H9 (cell line): ENCODE results near the gene GMPR2. TPM values are rescaled to one million over a fixed set of nuclear protein-coding genes. Genes with fewer than 3 reads are reported as not detected.

Source experiments
- DNase-seq: peaks from one replicate; pipeline ENCODE4 v3.0.0-alpha.2; 2017
- H2AFZ ChIP-seq: one replicate; pipeline ENCODE4 v1.6.1; 2013; ENCODE audit warnings: mild to moderate bottlenecking, low read length, control low read depth, moderate library complexity
- H2AK5ac ChIP-seq: 2 replicates; pipeline ENCODE4 v1.6.1; 2013; ENCODE audit warnings: low read length, control low read depth, mixed read lengths; ENCODE audit not compliant: insufficient read length
- H2BK120ac ChIP-seq: one replicate; pipeline ENCODE4 v1.6.1; 2013; ENCODE audit warnings: low read depth, mild to moderate bottlenecking, low read length, control low read depth, inconsistent platforms; ENCODE audit not compliant: poor library complexity, severe bottlenecking
- H2BK12ac ChIP-seq: 2 replicates; pipeline ENCODE4 v1.6.1; 2013; ENCODE audit warnings: low read length, control low read depth, mixed read lengths, low read depth; ENCODE audit not compliant: insufficient read length
- H2BK15ac ChIP-seq: 2 replicates; pipeline ENCODE4 v1.6.1; 2013; ENCODE audit warnings: low read depth, low read length, control low read depth
- H2BK20ac ChIP-seq: one replicate; pipeline ENCODE4 v1.6.1; 2013; ENCODE audit warnings: low read depth, mild to moderate bottlenecking, low read length, control low read depth, inconsistent platforms; ENCODE audit not compliant: poor library complexity, severe bottlenecking
- H2BK5ac ChIP-seq: 2 replicates; pipeline ENCODE4 v1.6.1; 2013; ENCODE audit warnings: low read length, control low read depth, mixed read lengths; ENCODE audit not compliant: insufficient read length
- H3K14ac ChIP-seq: 2 replicates; pipeline ENCODE4 v1.6.1; 2013; ENCODE audit warnings: low read length, control low read depth; ENCODE audit not compliant: insufficient read depth
- H3K18ac ChIP-seq: 2 replicates; pipeline ENCODE4 v1.6.1; 2013; ENCODE audit warnings: low read depth, mild to moderate bottlenecking, mixed read lengths, low read length, control low read depth; ENCODE audit not compliant: insufficient read length
- H3K23ac ChIP-seq: 2 replicates; pipeline ENCODE4 v1.6.1; 2013; ENCODE audit warnings: low read length, control low read depth, mixed read lengths, low read depth; ENCODE audit not compliant: insufficient read length
- H3K23me2 ChIP-seq: 2 replicates; pipeline ENCODE4 v1.6.1; 2013; ENCODE audit warnings: low read depth, mild to moderate bottlenecking, mixed read lengths, low read length, control low read depth; ENCODE audit not compliant: insufficient read length, poor library complexity, severe bottlenecking
- H3K27ac ChIP-seq: 2 replicates; pipeline ENCODE4 v1.5.1; 2013; ENCODE audit warnings: low read length, control low read depth, mixed read lengths, low read depth; ENCODE audit not compliant: insufficient read length
- H3K27me3 ChIP-seq: 2 replicates; pipeline ENCODE4 v1.6.1; 2013; ENCODE audit warnings: low read length, control low read depth, inconsistent platforms; ENCODE audit not compliant: insufficient read depth
- H3K4ac ChIP-seq: 2 replicates; pipeline ENCODE4 v1.6.1; 2013; ENCODE audit warnings: low read depth, mild to moderate bottlenecking, control low read depth, inconsistent platforms, low read length, moderate library complexity
- H3K4me1 ChIP-seq: 2 replicates; pipeline ENCODE4 v1.6.1; 2013; ENCODE audit warnings: low read length, control low read depth, inconsistent platforms; ENCODE audit not compliant: insufficient read depth
- H3K4me2 ChIP-seq: 2 replicates; pipeline ENCODE4 v1.6.1; 2013; ENCODE audit warnings: low read length, control low read depth, mixed read lengths; ENCODE audit not compliant: insufficient read length, insufficient read depth
- H3K56ac ChIP-seq: 2 replicates; pipeline ENCODE4 v1.6.1; 2013; ENCODE audit warnings: low read depth, mild to moderate bottlenecking, mixed read lengths, low read length, control low read depth; ENCODE audit not compliant: insufficient read length
- H3K79me1 ChIP-seq: 2 replicates; pipeline ENCODE4 v1.6.1; 2013; ENCODE audit warnings: low read depth, mild to moderate bottlenecking, moderate library complexity, low read length, control low read depth, inconsistent platforms; ENCODE audit not compliant: insufficient read depth, poor library complexity, severe bottlenecking
- H3K79me2 ChIP-seq: 2 replicates; pipeline ENCODE4 v1.6.1; 2013; ENCODE audit warnings: low read length, control low read depth, inconsistent platforms; ENCODE audit not compliant: insufficient read depth
- H3K9ac ChIP-seq: 2 replicates; pipeline ENCODE4 v1.6.1; 2013; ENCODE audit warnings: low read length, control low read depth, mixed read lengths; ENCODE audit not compliant: insufficient read length; ENCODE audit errors: extremely low read depth
- H3K9me3 ChIP-seq: one replicate; pipeline ENCODE4 v1.6.1; 2013; ENCODE audit warnings: low read depth, low read length, inconsistent platforms; ENCODE audit not compliant: control insufficient read depth
- H3T11ph ChIP-seq: one replicate; pipeline ENCODE4 v1.6.1; 2013; ENCODE audit warnings: mild to moderate bottlenecking, low read length, control low read depth, inconsistent platforms
- H4K20me1 ChIP-seq: one replicate; pipeline ENCODE4 v1.6.1; 2013; ENCODE audit not compliant: control insufficient read depth, insufficient read length, insufficient read depth
- H4K5ac ChIP-seq: 2 replicates; pipeline ENCODE4 v1.6.1; 2013; ENCODE audit warnings: low read depth, mild to moderate bottlenecking, mixed read lengths, low read length, control low read depth; ENCODE audit not compliant: insufficient read length
- H4K8ac ChIP-seq: replicated peaks from 2 replicates; pipeline ENCODE4 v1.6.1; 2013; ENCODE audit warnings: low read length, control low read depth, mixed read lengths, low read depth; ENCODE audit not compliant: insufficient read length
- H4K91ac ChIP-seq: 2 replicates; pipeline ENCODE4 v1.6.1; 2013; ENCODE audit warnings: low read depth, mild to moderate bottlenecking, moderate library complexity, mixed read lengths, low read length, control low read depth; ENCODE audit not compliant: insufficient read length
- H3K27ac Mint-ChIP-seq, 3 experiments: 2 replicates in 2 of 3; 3 replicates in 1 of 3; pipeline ENCODE4 v1.8.0; 2020 to 2021; ENCODE audit warnings: mixed read lengths in 3 of 3, mild to moderate bottlenecking in 1 of 3, moderate library complexity in 1 of 3
- H3K27me3 Mint-ChIP-seq: 2 replicates; pipeline ENCODE4 v1.8.0; 2021; ENCODE audit warnings: low read depth, mild to moderate bottlenecking, moderate library complexity, mixed read lengths
- H3K36me3 Mint-ChIP-seq, 3 experiments: 2 replicates in 2 of 3; 3 replicates in 1 of 3; pipeline ENCODE4 v1.8.0; 2020 to 2021; ENCODE audit warnings: low read depth in 3 of 3, mixed read lengths in 3 of 3; ENCODE audit not compliant: insufficient read depth in 1 of 3
- H3K4me1 Mint-ChIP-seq, 2 experiments: 2 replicates each; pipeline ENCODE4 v1.8.0; 2020; ENCODE audit warnings: mixed read lengths in 2 of 2
- H3K4me3 Mint-ChIP-seq, 2 experiments: 2 replicates in 1 of 2; 3 replicates in 1 of 2; pipeline ENCODE4 v1.8.0; 2020 to 2021; ENCODE audit warnings: mild to moderate bottlenecking in 2 of 2, mixed read lengths in 2 of 2, moderate library complexity in 1 of 2
- H3K9me3 Mint-ChIP-seq, 2 experiments: 2 replicates in 1 of 2; 3 replicates in 1 of 2; pipeline ENCODE4 v1.8.0; 2020; ENCODE audit warnings: mild to moderate bottlenecking in 2 of 2, mixed read lengths in 2 of 2, moderate library complexity in 1 of 2
- WGBS: extraction: QIAGEN DNeasy Blood & Tissue Kit; methylation state at CpG from one replicate; pipeline ENCODE4 v1.1.7; 2013; ENCODE audit warnings: missing lambda C conversion rate, low lambda C conversion rate, mixed read lengths; ENCODE audit not compliant: insufficient read length; ENCODE audit errors: extremely low coverage; 5-methylcytosine and 5-hydroxymethylcytosine counted together
- total RNA-seq: library from RNA; stranded (reverse); gene quantifications from 2 replicates; pipeline ENCODE4 v1.2.1, GENCODE V29; 2021
- TF ChIP-seq, protein P1 (sequence below): fragments of 200-600 bp; sonication (generic); conservative IDR thresholded peaks from 3 replicates; pipeline ENCODE4 v1.8.0; 2021; ENCODE audit warnings: antibody characterized with exemption, mild to moderate bottlenecking

Gene GMPR2
- total RNA-seq, 1 experiment from 2014 or later, result 84.7 TPM

DNA sequence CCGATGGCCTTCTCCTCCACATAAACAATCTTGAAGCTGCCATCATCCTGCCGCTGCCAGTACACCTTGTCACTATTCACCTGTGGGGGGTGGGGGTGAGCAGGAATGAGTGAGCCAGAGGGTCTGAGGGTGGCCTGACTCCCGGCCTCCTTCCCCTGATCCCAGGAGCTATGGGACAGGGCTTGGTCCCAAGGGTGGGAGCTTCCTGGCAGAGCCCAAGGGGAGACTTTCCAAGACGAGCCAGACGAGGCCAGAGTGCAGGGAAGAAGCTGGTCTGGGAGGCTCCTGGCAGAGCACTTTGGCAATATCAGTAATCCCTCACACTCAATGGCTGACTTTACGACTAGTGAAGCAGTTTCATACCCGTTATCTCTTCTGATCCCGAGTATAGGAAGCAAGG lies 22.7 kb downstream of the GMPR2 start:
- Histone ChIP-seq H4K20me1 (no peaks in the 10 kb centered on the region), H3K9ac (no peak overlapping the region), H3K79me1 (no peaks in the 10 kb centered on the region), H3K23me2 (no peaks in the 10 kb centered on the region), H3K27ac (no peak overlapping the region), H4K8ac (no peak overlapping the region), H4K91ac (no peak overlapping the region), H2AK5ac (no peak overlapping the region), H2BK20ac (no peak overlapping the region), H2BK5ac (no peak overlapping the region), H3T11ph (no peak overlapping the region), H3K4ac (no peak overlapping the region), H3K23ac (no peak overlapping the region), H3K18ac (no peak overlapping the region), H4K5ac (no peak overlapping the region), H2BK12ac (no peak overlapping the region), H3K4me1 (no peaks in the 10 kb centered on the region), H2AFZ (no peak overlapping the region), H2BK15ac (no peak overlapping the region), H3K4me2 (no peak overlapping the region), H2BK120ac (no peak overlapping the region), H3K79me2 (no peaks in the 10 kb centered on the region), H3K14ac (no peak overlapping the region), H3K27me3 (no peaks in the 10 kb centered on the region), H3K9me3 (no peaks in the 10 kb centered on the region), H3K56ac (no peak overlapping the region)
- H3K4me3 Mint-ChIP-seq, result no peak overlapping the region
- no peaks in the 10 kb centered on the region; a peak in 1 of 4 replicates for H3K4me1 Mint-ChIP-seq
- TF ChIP-seq, protein P1, sequence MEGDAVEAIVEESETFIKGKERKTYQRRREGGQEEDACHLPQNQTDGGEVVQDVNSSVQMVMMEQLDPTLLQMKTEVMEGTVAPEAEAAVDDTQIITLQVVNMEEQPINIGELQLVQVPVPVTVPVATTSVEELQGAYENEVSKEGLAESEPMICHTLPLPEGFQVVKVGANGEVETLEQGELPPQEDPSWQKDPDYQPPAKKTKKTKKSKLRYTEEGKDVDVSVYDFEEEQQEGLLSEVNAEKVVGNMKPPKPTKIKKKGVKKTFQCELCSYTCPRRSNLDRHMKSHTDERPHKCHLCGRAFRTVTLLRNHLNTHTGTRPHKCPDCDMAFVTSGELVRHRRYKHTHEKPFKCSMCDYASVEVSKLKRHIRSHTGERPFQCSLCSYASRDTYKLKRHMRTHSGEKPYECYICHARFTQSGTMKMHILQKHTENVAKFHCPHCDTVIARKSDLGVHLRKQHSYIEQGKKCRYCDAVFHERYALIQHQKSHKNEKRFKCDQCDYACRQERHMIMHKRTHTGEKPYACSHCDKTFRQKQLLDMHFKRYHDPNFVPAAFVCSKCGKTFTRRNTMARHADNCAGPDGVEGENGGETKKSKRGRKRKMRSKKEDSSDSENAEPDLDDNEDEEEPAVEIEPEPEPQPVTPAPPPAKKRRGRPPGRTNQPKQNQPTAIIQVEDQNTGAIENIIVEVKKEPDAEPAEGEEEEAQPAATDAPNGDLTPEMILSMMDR, result no peak
- no peaks in the 10 kb centered on the region for H3K9me3 Mint-ChIP-seq
- peak overlapping the region in 2 of 3 experiments; percentile 44 to 65; a peak in 2 of 7 replicates for H3K27ac Mint-ChIP-seq
- WGBS, result no CpG with 5 or more reads among the region's 8 CpGs
- no peaks in the 10 kb centered on the region; the same call in none of the 2 replicates for H3K27me3 Mint-ChIP-seq
- no peak for DNase-seq
- no peaks in the 10 kb centered on the region for H3K36me3 Mint-ChIP-seq
